ENCODE results near the gene RRAS2.
"Not testable (repeated sequence)": the region's sequence is repeated elsewhere in the genome, so short reads cannot be mapped to it uniquely, and the experiment has no call there.

The RRAS2 gene

DNA sequence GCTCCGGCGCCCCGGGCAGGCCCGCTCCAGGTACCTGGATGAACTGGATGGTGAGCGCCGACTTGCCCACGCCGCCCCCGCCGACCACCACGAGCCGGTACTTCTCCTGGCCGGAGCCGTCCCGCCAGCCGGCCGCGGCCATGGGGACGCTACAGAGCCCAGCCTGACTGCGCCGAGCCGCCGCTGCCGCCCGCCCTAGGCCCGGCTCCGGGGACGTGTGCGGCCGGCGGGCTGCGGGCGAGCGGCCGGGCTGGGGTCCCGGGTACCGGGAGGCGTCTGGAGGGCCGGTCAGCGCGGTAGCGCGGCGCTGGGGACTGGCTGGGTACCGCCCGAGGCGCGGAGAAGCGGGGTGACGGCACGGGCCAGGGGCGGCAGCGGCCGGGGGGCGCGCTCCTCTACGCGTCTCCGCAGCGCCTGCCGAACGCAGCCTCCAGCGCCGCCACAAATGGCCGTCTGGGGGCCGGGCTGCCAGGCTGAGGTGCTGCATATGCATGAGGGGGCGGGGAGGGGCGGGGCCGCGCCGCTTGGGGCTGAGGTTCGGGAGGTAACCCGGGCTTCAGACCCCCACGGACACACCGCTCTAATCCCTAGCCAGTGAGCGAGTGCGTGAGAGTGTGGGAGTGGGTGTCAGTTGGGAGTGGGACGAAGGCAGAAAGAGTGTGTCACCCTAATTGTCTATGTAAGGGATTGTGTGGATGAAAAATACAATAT, at the start of gene RRAS2:
RRAS2 (minus strand) TSS at position 455 of the 711 bp plus-strand sequence; CDS start at position 142, 313 bp downstream.
- DNase-seq = no peak

DNA sequence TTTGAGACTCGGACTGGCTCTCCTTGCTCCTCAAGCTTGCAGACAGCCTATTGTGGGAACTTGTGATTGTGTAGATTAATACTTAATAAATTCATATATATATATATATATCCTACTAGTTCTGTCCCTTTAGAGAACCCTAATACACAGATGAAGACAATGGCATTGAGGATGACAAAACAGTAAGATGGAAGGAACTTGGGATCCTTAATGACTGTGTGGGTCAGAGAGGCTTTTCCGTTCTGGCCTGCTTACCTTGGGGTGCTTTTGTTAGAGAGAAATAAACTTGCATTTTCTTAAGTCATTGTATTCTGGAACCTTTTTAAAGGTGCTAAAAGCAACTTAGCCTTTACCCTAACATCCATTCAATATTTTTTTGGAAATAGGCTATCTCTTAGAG, 49.6 kb upstream of the RRAS2 start:
- no peak for DNase-seq

DNA sequence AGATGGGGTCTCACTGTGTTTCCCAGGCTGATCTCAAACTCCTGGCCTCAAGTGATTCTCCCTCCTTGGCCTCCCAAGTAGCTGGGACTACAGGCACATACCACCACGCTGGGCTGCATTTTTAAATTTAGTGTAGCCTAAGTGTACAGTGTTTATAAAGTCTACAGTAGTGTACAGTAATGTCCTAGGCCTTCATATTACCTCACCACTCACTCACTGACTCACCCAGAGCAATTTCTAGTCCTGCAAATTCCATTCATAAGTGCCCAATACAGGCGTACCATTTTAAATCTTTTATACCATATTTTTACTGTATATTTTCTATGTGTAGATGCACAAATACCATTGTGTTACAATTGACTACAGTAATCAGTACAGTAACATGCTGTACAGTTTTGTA, 47.1 kb upstream of the RRAS2 start:
- DNase-seq = not testable (repeated sequence)

DNA sequence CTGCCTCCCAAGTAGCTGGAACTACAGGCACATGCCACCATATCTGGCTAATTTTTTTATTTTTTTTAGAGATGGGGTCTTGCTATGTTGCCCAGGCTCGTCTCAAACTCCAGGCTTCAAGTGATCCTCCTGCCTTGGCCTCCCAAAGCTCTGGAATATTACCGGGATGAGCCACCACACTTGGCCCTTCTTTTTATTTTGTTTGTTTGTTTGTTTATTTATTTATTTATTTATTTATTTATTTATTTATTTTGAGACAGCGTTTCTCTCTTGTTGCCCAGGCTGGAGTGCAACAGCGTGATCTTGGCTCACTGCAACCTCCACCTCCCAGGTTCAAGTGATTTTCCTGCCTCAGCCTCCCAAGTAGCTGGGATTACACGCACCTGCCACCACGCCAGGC, 44.5 kb upstream of the RRAS2 start:
- DNase-seq = not testable (repeated sequence)

DNA sequence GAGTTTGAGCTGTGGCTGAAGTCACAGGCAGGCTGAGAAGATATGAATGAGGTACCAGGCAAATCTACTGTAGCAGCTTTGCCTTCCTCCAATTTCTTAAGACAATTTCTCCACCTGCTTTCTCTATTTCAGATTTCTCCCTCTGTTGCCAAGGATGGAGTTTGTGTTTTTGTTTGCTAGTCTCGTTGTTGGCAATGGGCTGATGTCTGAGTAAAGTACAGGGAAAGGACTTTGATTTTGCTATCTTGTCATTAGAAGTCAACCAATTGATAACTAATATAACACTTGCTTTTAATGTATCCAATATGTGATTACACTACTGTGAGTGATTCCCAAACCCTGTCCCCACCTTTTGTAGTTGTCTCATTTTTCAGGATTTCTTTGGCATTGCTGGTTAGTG, 40.1 kb upstream of the RRAS2 start:
- no peak for DNase-seq

DNA sequence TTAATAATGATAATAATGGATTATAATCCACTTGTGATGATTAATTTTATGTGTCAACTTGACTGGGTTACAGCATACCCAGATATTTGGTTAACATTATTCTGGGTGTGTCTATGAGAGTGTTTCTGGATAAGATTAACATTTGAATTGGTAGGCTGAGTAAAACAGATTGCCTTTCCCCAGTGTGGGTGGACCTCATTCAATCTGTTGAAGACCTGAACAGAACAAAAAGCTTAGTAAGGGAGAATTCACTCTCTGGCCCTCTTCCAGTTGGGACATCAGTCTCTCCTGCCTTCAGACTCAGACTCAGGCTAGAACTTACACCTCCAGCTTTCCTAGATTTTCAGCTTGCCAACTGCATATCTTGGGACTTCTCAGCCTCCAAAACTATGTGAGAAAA, 37.3 kb upstream of the RRAS2 start:
- no peak for DNase-seq

DNA sequence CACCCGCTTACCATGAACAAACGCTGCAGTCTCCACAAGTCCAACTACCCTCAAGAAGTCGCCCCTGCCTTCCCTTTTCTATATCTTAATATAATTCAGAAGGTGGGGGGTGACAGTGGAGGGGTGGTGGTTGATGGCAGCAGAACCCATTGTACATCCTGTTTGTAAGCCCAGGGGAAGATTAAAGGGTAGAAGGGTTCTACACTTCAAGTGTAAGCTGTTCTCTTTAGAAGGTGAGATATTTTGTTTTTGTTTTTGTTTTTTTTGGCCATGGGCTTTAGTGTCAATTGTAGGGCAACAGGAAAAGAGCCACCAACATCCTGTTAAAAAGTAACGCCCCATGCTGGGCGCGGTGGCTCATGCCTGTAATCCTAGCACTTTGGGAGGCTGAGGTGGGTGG, 34.9 kb upstream of the RRAS2 start:
- no peak for DNase-seq

DNA sequence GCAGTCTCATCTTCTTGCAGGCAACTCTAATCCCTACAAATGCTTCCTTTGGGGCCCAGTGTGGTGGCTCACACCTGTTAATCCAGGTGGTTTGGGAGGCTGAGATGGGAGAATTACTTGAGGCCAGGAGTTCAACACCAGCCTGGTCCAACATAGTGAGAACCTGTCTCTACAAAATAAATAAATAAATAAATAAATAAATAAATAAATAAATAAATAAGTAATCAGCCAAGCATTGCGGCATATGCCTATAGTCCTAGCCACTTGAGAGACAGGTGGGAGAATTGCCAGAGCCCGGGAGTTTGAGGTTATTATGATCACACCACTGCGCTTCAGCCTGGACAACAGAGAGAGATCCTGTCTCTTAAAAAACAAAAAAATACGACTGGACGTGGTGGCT, 34.1 kb upstream of the RRAS2 start:
- no peak for DNase-seq

DNA sequence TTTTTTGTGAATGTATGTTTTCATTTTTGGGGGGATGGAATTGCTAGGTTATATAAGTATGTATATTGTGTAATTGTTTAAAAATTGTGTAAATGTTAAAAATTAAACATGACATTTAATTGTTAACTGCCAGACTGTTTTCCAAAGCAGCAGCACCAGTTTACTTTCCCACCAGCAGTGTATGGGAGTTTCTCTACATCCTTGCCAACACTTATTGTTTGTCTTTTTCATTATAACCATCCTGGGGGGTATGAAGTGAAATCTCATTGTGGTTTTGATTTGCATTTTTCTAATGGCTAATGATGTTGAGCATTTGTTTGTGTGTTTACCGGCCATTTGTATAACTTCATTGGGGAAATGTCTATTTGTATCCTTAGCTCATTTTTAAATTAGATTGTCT, 31.7 kb upstream of the RRAS2 start:
- DNase-seq = no peak

DNA sequence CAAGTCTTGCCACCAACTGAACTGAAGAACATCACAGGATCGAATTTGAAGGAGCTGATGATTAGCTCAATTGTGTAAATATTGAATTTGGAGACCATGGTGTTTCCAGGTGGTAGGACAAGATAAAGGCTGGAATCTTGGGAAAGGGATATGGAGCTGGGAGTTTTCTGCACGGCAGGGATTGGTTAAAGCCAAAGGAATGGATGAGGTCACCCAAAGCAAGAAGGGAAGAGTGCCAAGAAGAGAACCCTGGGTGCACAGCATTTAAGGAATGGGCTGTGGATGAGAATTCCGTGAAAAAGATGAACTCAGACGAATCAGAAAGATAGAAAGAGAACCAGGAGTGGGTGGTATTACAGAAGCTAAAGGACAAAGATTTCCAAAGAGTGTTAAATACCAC, 29.4 kb upstream of the RRAS2 start:
- DNase-seq = no peak

DNA sequence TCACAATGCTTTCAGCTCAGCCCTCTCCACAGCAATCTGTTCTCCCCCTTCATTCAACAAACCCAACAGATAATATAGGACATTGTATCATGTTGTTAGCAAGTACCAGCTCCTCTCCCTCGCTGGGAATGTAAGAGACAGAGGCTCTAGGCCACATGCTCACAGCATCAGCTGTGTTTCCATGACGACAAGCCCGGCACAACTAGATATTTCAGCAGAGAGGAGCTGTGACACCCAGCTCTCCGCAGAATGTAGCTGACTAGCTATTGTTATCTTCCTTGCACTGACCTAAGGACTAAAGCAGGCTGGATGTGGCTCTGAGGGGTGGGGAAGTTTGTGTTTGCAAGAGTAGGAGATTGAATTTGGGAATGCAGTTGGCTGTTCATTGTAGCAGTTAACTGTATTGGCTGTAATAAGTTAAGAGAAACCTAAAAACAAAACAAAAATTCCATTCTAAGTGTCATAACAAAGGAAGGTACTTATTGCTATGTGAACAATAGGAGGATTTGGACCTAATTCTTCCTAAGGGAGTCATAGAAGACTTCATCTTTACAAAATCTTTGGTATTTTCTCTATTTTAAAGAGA, 28.0 kb upstream of the RRAS2 start:
- no peak for DNase-seq

DNA sequence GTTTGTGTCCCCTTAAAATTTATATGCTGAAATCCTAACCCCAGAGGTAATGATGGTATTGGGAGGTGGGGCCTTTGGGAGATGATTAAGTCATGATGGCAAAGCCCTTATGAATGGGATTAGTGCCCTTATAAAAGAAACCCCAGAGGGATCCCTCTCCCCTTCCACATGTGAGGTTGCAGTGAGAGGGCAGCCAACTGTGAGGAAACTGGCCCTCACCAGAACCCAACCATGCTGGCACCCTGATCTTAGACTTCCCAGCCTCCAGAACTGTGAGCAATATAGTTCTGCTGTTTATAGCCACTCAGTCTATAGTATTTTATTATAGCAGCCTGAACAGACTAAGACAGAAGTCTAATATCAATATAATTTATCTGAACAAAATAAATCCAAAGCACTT, 27.1 kb upstream of the RRAS2 start:
- DNase-seq = no peak

DNA sequence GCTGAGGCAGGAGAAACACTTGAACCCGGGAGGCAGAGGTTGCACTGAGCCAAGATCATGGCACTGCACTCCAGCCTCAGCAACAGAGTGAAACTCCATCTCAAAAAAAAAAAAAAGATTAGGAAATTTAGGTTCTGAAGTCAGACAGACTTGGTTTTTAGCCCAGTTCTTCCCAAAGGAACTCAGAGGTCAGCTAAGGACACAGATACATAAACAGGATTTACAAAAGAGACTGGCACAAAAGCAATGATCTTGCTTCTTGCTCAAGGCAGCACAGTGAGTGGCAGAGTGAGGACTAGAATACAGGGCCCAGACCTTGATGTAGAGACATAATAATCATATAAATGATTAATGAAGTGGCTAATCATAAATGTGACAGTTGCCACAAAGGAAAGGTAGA, 25.4 kb upstream of the RRAS2 start:
- DNase-seq = no peak

DNA sequence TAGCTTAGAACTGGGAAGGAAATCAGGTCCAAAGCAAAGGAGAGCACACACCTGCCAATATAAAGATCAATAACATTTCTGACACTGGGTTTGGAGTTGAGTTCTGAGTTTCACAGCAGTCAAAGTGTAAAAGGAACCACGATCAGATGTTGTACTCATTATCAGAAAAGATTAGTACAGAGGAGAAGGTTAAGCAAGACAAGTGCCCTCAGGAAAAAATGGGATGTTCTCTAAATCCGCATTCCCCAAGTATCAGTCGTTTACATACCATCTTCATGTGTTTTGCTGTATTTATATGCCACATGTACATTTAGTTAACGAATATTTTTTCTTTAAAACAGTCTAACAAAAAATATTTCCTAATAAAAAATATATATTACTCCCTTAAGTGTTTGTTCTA, 23.0 kb upstream of the RRAS2 start:
- no peak for DNase-seq

DNA sequence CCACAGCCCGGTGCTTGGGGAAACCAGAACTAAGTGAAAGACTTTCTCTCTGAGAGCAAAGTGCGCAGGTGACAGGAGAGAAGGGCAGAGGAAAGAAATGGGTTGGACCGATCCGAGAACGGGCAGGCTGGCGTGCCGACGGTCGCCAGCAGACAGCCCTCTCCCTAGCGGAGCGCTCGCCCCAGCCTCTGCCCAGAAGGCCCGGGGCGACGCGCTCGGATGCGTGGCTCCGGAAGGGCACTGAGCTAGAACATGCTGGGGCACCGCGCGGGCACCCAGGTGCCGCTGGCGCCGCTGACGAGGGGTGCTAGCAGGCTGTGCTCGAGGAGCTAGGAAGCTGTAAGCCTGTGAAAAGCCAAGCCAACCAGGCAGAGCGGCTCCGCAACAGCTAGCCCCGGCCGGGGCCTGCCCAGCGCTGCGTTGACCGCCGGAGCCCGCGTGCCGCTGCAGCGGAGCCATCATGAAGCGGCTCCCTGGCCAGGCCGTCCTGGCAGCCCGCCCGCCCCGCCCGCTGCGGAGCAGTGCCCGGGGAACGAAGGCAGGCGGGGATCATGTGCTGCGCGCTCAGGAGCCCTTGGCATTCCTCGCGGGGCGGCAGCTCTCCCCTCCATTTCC, 22.1 kb upstream of the RRAS2 start:
- DNase-seq = no peak

DNA sequence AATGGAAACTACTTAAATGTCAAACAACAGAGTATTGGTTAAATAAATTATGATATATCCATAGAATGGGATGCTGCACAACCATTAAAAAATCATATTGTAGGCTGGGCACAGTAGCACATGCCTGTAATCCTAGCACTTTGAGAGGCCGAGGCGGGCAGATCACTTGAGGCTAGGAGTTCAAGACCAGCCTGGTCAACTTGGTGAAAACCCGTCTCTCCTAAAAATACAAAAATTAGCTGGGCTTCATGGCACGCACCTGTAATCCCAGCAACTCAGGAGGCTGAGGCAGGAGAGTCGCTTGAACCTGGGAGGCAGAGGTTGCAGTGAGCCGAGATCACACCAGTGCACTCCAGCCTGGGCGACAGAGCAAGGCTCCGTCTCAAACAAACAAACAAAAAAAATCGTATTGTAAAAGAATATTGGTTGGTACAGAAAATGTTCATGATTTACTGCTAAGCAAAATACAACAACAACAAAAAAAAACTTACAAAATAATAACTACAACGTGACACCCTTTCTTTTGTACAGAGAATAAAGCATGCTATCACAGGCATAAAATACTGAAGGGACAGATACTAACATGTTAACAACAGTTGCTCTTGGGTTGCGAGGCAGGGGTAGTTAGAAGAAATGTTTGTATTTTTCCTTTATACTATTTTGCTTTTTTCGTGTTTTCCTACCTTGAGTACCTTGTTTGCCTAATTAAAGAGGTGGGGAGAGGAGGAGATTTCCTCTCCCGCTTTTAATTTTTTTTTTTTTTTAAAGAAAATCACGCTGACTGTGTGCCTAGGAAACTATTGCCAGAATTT, 21.3 kb upstream of the RRAS2 start:
- no peak for DNase-seq

DNA sequence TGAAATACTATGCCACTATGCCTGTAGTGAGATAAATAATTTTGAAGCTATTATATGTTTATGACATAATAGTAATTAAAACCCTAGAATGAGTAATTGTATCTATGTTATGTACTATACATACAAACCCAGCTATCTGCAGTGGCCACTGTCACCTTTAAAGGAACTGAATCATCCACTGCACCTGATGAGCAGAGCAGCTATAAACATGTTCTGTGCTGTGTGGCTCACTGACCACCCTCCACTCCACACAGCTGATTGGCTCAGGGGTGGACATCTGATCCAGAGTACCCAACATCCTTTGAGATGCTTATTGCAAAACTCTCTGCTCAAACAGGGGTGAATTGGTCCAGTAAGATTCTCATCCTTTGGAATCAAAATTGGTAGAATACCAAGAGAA, 19.2 kb upstream of the RRAS2 start:
- DNase-seq = no peak

DNA sequence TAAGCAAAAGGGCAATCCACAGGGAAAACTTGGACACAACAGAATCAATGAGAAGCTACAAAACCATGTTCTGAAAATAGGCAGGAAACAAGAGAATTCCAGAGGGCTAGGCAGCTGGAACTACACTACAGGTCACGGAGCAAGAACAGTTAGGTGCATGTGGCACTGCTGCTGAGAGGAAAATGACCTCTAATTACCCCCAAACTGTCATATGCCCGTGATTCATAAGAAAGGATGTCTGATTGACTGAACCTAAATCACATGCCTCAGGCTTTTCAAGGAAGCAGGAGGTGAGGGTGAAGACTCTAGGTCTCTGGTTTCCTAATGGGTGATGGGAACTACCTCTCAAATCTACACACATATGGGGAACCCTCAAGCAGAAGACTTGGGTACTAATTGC, 17.9 kb upstream of the RRAS2 start:
- no peak for DNase-seq

DNA sequence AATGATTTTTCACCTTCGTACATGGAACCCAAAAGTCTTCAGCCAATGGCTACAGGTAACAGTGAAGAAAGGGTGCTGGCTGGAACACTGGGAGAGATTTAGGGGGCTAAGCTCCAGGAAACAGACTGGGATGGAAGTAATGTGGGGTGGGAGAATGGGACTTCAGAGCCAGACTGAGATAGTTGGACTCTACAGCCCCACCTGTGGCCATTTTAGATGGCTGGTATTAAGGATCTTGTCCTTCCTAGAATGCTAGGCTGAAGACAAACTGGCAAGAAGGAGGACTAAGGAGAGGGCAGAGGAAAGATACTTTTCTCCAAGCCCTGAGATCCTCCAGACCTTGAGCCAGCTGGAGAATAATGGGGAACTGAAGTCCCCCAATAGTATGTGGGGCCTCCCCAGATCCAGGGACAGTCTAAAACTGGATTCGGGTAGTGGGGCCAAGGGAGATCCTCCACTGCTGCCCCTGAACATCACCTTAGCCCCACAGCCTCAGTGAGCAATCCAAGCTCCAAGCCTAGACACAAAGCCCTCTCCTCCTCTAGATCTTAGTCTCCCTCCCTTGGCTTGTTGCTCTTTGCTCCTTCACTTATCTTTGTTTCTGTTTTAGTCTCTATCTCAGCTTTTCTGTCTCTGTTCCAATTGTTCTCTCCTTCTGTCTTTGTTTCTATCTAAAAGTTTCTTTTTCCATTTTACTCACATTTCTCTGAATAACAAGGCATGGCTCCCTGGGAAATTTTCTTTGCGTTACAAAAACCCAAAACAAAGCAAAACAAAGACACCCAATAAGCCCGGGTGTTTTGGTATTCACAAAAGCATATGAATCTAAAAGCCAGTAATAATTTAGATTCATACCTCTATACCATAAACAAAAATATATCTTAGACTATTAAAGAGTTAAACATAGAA, 16.2 kb upstream of the RRAS2 start:
- DNase-seq = no peak

DNA sequence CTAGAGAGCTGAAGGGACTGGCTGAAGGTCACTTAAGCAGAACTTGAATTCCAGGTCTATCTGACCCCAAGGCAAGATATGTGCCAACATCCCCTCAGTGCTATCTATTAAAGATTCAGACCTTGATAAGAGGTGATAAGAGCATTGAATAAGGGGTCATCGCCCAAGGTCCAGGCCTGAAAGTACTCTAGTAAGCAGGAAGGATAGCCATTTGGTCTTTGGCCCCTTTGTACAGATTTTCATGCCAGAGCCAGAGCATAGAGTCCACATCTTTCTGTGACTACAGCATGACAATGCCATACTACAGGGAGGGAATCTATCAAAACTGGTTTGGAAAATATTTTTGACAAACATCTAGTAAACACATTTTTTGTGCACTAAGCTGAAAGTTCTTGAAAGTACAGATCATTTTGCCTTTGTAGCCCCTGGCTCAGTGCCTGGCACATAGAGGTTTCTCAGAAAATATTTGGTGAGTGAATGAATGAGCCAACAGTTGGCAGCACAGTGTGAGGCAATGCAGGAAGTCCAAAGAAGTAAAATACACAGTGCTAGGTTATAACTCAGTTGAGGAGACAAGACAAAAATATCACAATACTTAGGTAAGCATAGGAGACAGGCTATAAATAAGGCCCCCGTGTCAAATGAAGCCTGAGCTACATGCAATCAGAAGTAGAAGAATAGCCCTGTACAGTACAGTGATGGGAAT, 15.1 kb upstream of the RRAS2 start:
- no peak for DNase-seq

DNA sequence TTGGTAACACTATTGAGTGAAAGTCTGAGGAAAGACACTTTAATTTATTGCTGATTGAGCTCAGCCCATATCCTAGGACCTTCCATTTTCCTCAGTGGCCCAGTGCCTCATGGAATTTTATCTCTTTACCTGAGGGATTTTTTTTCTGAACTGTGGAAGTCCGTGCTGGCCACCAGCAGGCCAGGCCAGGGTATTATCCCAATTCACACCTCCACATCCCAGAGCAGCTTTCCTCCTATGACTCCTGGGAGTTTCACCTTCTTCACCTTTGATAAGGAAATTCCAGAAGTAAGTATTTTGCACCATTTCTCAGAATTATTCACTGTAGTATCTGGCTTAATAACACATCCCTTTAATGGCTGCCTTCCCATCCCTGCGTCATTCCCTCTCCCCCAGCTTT, 13.0 kb upstream of the RRAS2 start:
- DNase-seq = no peak

DNA sequence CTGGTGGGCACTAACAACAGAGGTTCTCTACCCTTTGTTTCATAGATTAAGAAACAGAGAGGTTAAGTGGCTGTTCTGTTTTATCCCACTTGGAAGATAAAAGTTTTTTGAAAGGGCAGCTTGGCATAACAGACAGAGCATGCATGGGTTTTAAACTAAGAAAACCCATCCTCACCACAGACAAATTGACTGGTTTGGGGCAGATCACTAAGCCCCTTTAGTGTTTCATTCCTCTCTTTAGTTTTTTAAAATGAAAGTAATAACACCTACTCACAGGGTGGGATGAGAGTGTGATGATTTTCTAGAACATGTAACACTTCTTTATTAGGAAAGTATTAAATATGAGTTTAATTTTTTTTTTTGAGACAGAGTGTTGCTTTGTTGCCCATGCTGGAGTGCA, 12.3 kb upstream of the RRAS2 start:
- DNase-seq = no peak

All from Kasumi-1 (cell line).